22Rv1 (cell line): ENCODE results near the gene DGKB.

Experiments used
- CTCF ChIP-seq: fragments of 450-650 bp; IDR thresholded peaks from 2 replicates; pipeline ENCODE4 v1.5.1; 2017; ENCODE audit warnings: mild to moderate bottlenecking
- ZFX ChIP-seq: fragments of 450-650 bp; IDR thresholded peaks from 2 replicates; pipeline ENCODE4 v1.6.1; 2017; ENCODE audit warnings: antibody characterized with exemption, borderline replicate concordance

DNA sequence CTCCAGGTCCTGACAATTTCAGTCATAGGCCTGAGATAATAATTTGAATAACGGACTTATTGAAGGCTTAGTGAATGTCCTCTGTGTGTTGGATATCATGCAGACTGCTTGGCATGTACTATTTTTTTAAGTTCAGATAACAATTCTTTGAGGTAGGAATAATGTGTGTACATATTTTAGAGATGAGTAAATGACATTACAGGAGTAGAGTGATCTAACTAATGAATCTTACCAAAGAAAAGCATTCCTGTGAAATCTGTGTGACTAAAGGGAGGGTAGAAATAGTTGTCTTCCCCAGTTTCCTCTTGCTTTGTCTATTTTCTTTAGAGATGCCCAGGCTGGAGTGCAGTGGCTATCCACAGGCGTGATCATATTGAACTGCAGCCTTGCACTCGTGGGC lies 521.2 kb downstream of the DGKB start:
- TF ChIP-seq CTCF (0 out of 2 replicates have a peak, but pooled peaks have one; percentile 7), ZFX (no peak)
